Measurements from ENCODE around the gene SLCO2A1. TPM values are rescaled to one million over a fixed set of nuclear protein-coding genes. Genes with fewer than 3 reads are reported as not detected.
A peak's percentile ranks its signal among the peaks of the same experiment; 100 is the strongest.

Gene SLCO2A1
- total RNA-seq, 1 donor from 2014 or later = not detected

DNA sequence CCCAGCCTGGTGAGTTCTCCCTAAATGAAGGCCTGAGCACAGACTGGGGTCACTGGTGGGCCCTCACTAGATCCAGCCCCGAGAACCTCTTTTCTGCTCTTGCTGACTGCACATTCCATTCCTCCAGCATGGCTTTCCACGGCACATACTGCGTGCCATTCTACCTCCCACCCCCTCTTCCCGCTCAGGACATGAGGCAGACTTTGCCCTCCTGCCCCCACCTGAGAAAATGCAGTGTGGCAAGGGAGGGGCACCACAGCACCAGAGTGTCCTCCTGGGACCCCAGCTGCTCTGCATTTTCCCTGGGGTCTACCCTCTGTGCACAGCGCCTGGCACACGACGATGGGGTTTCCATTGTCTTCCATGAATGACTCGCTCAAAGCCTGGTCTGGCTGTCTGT, 6.1 kb upstream of the SLCO2A1 start:
- TF ChIP-seq, protein P1, sequence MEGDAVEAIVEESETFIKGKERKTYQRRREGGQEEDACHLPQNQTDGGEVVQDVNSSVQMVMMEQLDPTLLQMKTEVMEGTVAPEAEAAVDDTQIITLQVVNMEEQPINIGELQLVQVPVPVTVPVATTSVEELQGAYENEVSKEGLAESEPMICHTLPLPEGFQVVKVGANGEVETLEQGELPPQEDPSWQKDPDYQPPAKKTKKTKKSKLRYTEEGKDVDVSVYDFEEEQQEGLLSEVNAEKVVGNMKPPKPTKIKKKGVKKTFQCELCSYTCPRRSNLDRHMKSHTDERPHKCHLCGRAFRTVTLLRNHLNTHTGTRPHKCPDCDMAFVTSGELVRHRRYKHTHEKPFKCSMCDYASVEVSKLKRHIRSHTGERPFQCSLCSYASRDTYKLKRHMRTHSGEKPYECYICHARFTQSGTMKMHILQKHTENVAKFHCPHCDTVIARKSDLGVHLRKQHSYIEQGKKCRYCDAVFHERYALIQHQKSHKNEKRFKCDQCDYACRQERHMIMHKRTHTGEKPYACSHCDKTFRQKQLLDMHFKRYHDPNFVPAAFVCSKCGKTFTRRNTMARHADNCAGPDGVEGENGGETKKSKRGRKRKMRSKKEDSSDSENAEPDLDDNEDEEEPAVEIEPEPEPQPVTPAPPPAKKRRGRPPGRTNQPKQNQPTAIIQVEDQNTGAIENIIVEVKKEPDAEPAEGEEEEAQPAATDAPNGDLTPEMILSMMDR (IDR thresholded peaks at IDR 0.05; ENCODE audit: insufficient read depth, low read length, severe bottlenecking) = no peak
- DNase-seq (ENCODE audit: low read depth) (no peak), FAIRE-seq (no peak)
- peaks cover 3% of the 10 kb centered on the region for H3K27me3 ChIP-seq (ENCODE audit: control insufficient read depth, insufficient read depth, low read length)
- no peaks in the 10 kb centered on the region for H3K36me3 ChIP-seq (ENCODE audit: control insufficient read depth, insufficient read depth, low read length)
- H3K4me3 ChIP-seq (ENCODE audit: low read depth, low read length) = no peak overlapping the region

DNA sequence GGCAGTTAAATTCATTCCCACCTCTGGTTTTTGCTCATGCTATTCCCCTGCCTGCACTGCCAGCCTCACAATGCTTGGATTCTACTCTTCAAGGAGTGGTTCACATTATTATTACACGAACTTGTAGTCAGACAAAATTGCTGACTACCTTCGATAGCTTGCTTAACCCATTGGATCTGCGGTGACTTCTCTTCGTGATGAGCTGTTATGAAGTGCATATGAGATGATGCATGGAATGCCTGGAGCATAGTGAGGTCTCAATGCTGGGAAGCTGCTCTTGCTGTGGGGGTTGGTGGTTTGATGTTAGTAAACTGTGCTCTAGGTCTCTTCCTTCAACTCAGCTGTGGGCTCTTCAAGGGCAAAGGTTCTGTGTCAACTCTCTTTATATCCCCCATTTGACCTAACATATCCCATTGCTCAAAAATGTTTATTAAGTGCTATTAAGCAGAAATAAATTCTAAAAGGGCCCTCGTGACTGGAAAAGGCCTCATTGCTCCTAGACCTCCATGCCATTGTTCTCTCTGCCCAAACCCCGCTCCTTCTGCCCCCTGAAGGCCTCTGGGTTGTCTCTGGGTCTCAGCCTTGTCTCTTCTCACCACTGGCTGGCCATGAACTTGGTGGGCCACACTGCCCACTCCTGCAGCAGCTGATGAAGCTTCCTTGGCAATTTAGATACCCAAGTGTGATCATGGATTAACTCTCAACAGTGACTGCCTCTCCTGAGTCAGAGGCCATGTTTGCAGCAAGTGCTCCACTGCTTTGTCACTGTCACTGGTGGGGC, 4.5 kb upstream of the SLCO2A1 start:
- FAIRE-seq (no peak), DNase-seq (ENCODE audit: low read depth) (peak; percentile 22)
- H3K4me3 ChIP-seq (ENCODE audit: low read depth, low read length) = no peak overlapping the region
- peaks cover 4% of the 10 kb centered on the region for H3K27me3 ChIP-seq (ENCODE audit: control insufficient read depth, insufficient read depth, low read length)
- TF ChIP-seq, protein P1 (IDR thresholded peaks at IDR 0.05; ENCODE audit: insufficient read depth, low read length, severe bottlenecking) = no peak
- no peaks in the 10 kb centered on the region for H3K36me3 ChIP-seq (ENCODE audit: control insufficient read depth, insufficient read depth, low read length)

DNA sequence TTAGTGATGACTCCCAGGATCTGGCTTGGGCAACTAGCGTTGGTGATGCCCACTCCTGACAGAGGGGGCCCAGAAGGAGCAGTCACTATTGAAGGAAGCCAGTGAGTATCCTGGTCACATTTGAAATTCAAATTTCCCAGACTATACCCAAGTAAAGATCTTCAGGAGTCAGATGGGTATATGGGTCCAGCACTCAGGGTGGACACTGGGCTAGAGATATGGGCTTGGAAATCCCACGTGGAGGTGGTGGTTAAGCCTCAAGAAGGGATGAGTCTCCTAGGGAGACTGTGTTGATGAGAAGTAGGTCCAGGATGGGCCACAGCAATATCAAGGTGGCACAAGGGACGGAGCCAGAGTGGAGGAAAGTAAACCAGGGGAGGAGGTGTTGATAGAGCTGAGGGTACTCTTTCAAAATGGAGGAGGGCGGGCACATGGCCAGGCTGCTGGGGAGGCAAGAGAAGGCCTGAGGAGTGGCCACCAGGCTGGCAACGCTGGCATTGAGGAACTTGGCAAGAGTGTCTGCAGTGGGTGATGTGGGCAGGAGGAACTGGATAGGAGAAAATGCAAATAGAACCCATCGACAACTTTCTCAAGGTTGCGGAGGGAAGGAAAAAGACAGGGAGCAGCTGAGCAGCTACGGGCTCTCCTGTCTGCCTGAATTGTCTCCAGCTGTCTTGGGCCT, 3.7 kb upstream of the SLCO2A1 start:
- TF ChIP-seq, protein P1 (IDR thresholded peaks at IDR 0.05; ENCODE audit: insufficient read depth, low read length, severe bottlenecking) = no peak
- H3K4me3 ChIP-seq (ENCODE audit: low read depth, low read length) = no peak overlapping the region
- peaks cover 11% of the 10 kb centered on the region for H3K27me3 ChIP-seq (ENCODE audit: control insufficient read depth, insufficient read depth, low read length)
- FAIRE-seq (no peak), DNase-seq (ENCODE audit: low read depth) (no peak)
- H3K36me3 ChIP-seq (ENCODE audit: control insufficient read depth, insufficient read depth, low read length) = no peaks in the 10 kb centered on the region

DNA sequence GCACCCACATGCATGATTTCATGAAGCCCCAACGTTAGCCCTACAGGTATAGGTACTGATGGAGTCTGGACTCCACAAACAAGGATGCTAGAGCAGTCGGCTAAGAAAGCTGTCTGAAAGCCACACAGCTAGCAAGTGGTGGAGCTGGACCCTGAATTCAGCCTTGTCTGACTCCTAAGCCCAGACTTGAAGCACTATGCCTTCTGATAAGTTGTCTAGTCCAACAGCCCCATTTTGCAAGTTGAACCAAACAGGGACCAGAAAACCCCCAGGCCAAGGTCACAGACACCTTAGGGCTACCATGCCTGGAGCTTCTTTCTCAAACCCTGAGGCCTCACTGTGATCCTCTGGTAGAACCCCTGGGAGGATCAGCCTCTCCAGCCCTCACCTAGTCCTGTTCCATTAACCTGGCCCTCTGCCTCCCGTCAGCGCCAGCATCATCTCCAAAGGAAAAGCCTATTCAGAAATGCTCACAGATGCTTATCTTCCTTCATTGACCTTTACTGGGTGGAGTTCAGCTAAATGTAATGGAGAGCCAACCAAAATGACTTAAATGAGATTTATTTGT, 1.7 kb upstream of the SLCO2A1 start:
- no peak overlapping the region for H3K4me3 ChIP-seq (ENCODE audit: low read depth, low read length)
- peaks cover 12% of the 10 kb centered on the region for H3K27me3 ChIP-seq (ENCODE audit: control insufficient read depth, insufficient read depth, low read length)
- TF ChIP-seq, protein P1 (IDR thresholded peaks at IDR 0.05; ENCODE audit: insufficient read depth, low read length, severe bottlenecking) = no peak
- H3K36me3 ChIP-seq (ENCODE audit: control insufficient read depth, insufficient read depth, low read length) = no peaks in the 10 kb centered on the region
- FAIRE-seq (no peak), DNase-seq (ENCODE audit: low read depth) (no peak)

DNA sequence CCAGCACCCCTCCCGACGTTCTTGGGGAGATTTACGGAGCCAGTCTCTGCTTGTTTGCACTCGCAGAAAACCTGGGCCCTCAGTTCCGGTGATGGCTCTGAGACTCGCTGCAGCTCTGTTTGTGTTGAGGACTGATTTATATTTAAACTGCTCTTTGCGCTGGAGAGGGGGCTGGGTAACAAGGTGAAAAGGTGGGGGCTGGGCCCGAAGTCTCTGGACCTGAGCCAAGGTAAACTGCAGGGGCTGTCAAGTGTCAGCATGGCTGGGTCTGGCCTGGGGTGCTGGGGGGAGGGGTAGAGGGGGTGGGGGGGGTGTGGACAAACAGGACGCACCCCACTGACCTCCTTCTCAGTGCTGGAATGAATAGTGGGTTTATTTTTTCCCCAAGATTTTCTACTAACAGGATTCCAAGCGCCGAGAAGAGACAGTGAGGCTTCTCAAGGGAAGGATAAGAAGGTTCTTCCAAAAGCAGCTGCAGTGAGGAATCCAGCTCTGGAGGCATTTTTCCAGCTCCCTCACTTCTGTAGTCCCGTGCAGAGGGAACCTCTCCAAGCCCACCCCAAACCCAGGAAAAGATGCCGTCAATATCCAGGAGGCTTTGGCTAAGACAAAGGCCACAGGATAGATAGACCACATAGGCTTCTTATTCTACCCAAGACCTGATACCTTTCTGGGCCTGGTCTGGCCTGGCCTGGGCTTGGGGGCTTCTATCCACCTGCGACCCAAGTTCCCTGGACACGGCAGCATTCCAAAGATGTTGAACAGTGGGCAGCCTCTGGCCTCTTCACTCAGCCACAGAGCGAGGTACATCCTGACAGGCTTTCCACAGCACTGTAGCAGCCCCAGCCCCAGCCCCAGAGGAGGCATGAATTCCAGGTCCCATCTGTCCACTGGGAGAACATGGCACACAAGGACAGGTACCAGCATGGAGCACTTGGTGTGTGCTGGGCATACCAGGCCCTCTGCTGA, 938 bp upstream of the SLCO2A1 start:
- TF ChIP-seq, protein P1 (IDR thresholded peaks at IDR 0.05; ENCODE audit: insufficient read depth, low read length, severe bottlenecking) = no peak
- H3K4me3 ChIP-seq (ENCODE audit: low read depth, low read length) = peak overlapping the region; percentile 45
- no peak for FAIRE-seq
- peaks cover 12% of the 10 kb centered on the region for H3K27me3 ChIP-seq (ENCODE audit: control insufficient read depth, insufficient read depth, low read length)
- no peaks in the 10 kb centered on the region for H3K36me3 ChIP-seq (ENCODE audit: control insufficient read depth, insufficient read depth, low read length)
- DNase-seq (ENCODE audit: low read depth) = no peak
